ENCODE measurements around the gene GCC2. TPM values are rescaled to one million over a fixed set of nuclear protein-coding genes. Genes with fewer than 3 reads are reported as not detected.

Gene GCC2
- polyA plus RNA-seq, 1 donor from 2014 or later = 23.6 TPM

DNA sequence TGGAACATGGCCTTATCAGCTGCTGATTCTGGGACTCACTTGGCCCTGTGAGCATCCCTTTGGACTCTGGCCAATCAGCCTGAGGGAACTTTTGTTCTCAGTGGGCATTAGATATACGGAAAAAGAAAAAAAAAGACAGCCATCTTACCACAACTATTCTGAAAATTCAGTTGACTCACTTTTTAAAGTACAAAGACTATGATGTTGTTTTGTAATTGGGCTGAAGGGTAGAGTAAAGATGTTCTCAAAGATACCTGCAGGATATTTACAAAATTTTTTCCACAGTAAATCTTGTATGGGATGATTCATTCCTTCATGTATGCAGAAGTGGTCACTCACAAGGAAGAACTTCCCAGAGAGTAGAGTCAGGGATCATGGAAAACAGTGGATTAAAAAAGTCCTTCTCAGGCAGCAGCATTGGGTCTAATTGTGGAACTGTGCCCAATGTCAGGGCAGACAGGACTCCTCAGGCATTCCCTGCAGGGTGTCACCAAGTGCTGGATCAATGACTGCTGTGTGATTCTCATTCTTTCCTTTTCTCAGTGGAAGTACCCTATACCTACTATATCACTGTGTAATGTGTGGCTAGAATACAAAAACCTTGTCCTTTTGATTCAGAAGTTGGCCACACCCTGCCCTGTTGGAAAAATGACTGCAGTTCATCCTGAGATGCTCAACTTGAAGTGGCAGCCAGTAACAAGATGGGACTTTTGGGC lies 35.9 kb upstream of the GCC2 start:
- H2AFZ ChIP-seq (ENCODE audit: low read depth, low read length) = no peak overlapping the region
- TF ChIP-seq RAD21 (conservative IDR thresholded peaks at IDR 0.05) = no peak
- no peak for TF ChIP-seq MXI1 (conservative IDR thresholded peaks at IDR 0.05; ENCODE audit: poor library complexity, severe bottlenecking)
- no peak for TF ChIP-seq POLR2AphosphoS5 (IDR thresholded peaks at IDR 0.05)
- H3K4me2 ChIP-seq (ENCODE audit: low read length) = no peak overlapping the region

GRCh38 chr2:108413711-108414095 lies 35.3 kb upstream of the GCC2 start:
- H3K9me2 ChIP-seq (ENCODE audit: insufficient read depth, low read length) = no peaks in the 10 kb centered on the region
- H2AFZ ChIP-seq (ENCODE audit: low read depth, low read length) = no peak overlapping the region
- no peak overlapping the region for H3K27ac ChIP-seq (ENCODE audit: low read length)
- no peak overlapping the region for H3K4me2 ChIP-seq (ENCODE audit: low read length)
- H3K27me3 ChIP-seq (ENCODE audit: insufficient read depth, low read depth, low read length) = no peaks in the 10 kb centered on the region
- H3K79me2 ChIP-seq (replicated peaks; ENCODE audit: insufficient read depth, low read length) = no peaks in the 10 kb centered on the region
- H3K9me3 ChIP-seq (ENCODE audit: low read length) = no peaks in the 10 kb centered on the region
- TF ChIP-seq POLR2AphosphoS5 (IDR thresholded peaks at IDR 0.05) (no peak), EZH2 (IDR thresholded peaks at IDR 0.05; ENCODE audit: borderline replicate concordance, insufficient read depth, low read length, poor library complexity, severe bottlenecking) (no peak)
- H3K36me3 ChIP-seq (ENCODE audit: insufficient read depth, low read length) = no peaks in the 10 kb centered on the region
- H4K20me1 ChIP-seq (ENCODE audit: insufficient read depth) = no peaks in the 10 kb centered on the region
- H3F3A ChIP-seq (ENCODE audit: insufficient read depth, low read length, poor library complexity, severe bottlenecking) = no peaks in the 10 kb centered on the region
- no peak overlapping the region for H3K9ac ChIP-seq (ENCODE audit: low read length)
- H3K4me3 ChIP-seq (ENCODE audit: low read length) = no peak overlapping the region

More for the DNA sequence above, 35.9 kb upstream of the GCC2 start:
- Histone ChIP-seq H3K9me3 (ENCODE audit: low read length) (no peaks in the 10 kb centered on the region), H3K4me3 (ENCODE audit: low read length) (no peak overlapping the region), H4K20me1 (ENCODE audit: insufficient read depth) (no peaks in the 10 kb centered on the region), H3K9me2 (ENCODE audit: insufficient read depth, low read length) (no peaks in the 10 kb centered on the region), H3K27ac (ENCODE audit: low read length) (no peak overlapping the region), H3K9ac (ENCODE audit: low read length) (no peak overlapping the region), H3K79me2 (replicated peaks; ENCODE audit: insufficient read depth, low read length) (no peaks in the 10 kb centered on the region), H3K27me3 (ENCODE audit: insufficient read depth, low read depth, low read length) (no peaks in the 10 kb centered on the region), H3F3A (ENCODE audit: insufficient read depth, low read length, poor library complexity, severe bottlenecking) (no peaks in the 10 kb centered on the region), H3K36me3 (ENCODE audit: insufficient read depth, low read length) (no peaks in the 10 kb centered on the region)

DNA sequence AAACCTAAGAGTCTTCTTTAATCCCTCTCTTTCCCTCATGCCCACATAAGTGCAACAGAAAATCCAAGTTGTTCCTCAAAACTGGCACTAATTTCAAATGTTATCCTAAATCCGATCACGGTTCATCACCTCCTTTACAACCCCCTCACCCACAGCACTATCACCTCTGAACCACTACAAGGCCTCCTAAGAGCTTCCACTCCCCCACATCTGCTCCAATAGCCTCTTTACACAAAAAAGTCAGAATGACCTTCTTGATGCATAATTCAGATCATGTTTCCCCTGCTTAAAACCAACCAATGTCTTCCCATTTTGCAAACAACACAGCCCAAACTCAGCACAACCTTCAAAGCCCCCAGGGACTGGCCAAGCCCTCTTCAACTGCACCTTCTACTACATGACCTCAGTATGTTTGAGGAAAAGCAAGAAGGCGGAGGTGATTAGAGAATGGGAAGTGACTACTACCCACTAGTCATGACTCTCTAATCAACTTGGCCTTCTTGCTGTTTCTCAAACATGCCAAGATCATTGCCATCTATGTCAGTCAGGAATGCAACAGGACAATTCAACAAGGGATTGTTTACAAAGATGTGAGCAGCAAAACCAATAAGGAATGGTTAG lies 34.6 kb upstream of the GCC2 start:
- TF ChIP-seq SMC3 (conservative IDR thresholded peaks at IDR 0.05; ENCODE audit: poor library complexity) (no peak), RAD21 (conservative IDR thresholded peaks at IDR 0.05) (no peak), EZH2 (IDR thresholded peaks at IDR 0.05; ENCODE audit: borderline replicate concordance, insufficient read depth, low read length, poor library complexity, severe bottlenecking) (no peak)
- Histone ChIP-seq H3K4me3 (ENCODE audit: low read length) (no peak overlapping the region), H3K27ac (ENCODE audit: low read length) (no peak overlapping the region), H3K79me2 (replicated peaks; ENCODE audit: insufficient read depth, low read length) (no peaks in the 10 kb centered on the region), H3K27me3 (ENCODE audit: insufficient read depth, low read depth, low read length) (no peaks in the 10 kb centered on the region), H4K20me1 (ENCODE audit: insufficient read depth) (no peaks in the 10 kb centered on the region), H3K4me2 (ENCODE audit: low read length) (no peak overlapping the region), H2AFZ (ENCODE audit: low read depth, low read length) (no peak overlapping the region), H3K36me3 (ENCODE audit: insufficient read depth, low read length) (no peaks in the 10 kb centered on the region), H3K9ac (ENCODE audit: low read length) (no peak overlapping the region), H3K9me2 (ENCODE audit: insufficient read depth, low read length) (no peaks in the 10 kb centered on the region), H3F3A (ENCODE audit: insufficient read depth, low read length, poor library complexity, severe bottlenecking) (no peaks in the 10 kb centered on the region), H3K9me3 (ENCODE audit: low read length) (no peaks in the 10 kb centered on the region)

DNA sequence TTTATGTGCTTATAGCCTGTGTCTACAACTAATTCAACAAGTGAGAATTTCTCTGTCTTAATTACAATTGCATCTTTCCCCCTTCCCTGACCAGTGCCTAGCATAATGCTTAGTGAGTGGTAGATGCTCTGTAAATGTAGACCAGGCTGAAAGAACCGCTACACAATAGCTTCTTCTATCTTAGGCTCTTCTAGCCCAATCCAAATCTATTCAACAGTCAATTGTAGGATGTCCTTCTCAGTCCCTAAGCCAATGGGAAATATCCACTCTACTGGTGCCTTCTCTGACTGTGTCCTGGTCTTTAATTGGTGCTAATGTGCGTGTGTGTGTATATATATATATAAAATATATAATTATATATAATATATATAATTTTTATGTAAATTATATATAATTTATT lies 34.1 kb upstream of the GCC2 start:
- H3K36me3 ChIP-seq (ENCODE audit: insufficient read depth, low read length) = no peaks in the 10 kb centered on the region
- no peaks in the 10 kb centered on the region for H3F3A ChIP-seq (ENCODE audit: insufficient read depth, low read length, poor library complexity, severe bottlenecking)
- no peaks in the 10 kb centered on the region for H3K9me2 ChIP-seq (ENCODE audit: insufficient read depth, low read length)
- H3K27me3 ChIP-seq (ENCODE audit: insufficient read depth, low read depth, low read length) = no peaks in the 10 kb centered on the region
- no peaks in the 10 kb centered on the region for H3K79me2 ChIP-seq (replicated peaks; ENCODE audit: insufficient read depth, low read length)
- H2AFZ ChIP-seq (ENCODE audit: low read depth, low read length) = no peak overlapping the region
- no peak overlapping the region for H3K4me3 ChIP-seq (ENCODE audit: low read length)
- H3K9ac ChIP-seq (ENCODE audit: low read length) = no peak overlapping the region
- H3K9me3 ChIP-seq (ENCODE audit: low read length) = no peaks in the 10 kb centered on the region
- TF ChIP-seq MXI1 (conservative IDR thresholded peaks at IDR 0.05; ENCODE audit: poor library complexity, severe bottlenecking) (no peak), POLR2AphosphoS5 (IDR thresholded peaks at IDR 0.05) (no peak), SMC3 (conservative IDR thresholded peaks at IDR 0.05; ENCODE audit: poor library complexity) (no peak), EZH2 (IDR thresholded peaks at IDR 0.05; ENCODE audit: borderline replicate concordance, insufficient read depth, low read length, poor library complexity, severe bottlenecking) (no peak), RAD21 (conservative IDR thresholded peaks at IDR 0.05) (no peak), EP300 (conservative IDR thresholded peaks at IDR 0.05; ENCODE audit: poor library complexity, severe bottlenecking) (no peak), TAF1 (IDR thresholded peaks at IDR 0.05; ENCODE audit: low read depth) (no peak), REST (IDR thresholded peaks at IDR 0.05; ENCODE audit: borderline replicate concordance) (no peak)
- TF ChIP-seq, protein P1, sequence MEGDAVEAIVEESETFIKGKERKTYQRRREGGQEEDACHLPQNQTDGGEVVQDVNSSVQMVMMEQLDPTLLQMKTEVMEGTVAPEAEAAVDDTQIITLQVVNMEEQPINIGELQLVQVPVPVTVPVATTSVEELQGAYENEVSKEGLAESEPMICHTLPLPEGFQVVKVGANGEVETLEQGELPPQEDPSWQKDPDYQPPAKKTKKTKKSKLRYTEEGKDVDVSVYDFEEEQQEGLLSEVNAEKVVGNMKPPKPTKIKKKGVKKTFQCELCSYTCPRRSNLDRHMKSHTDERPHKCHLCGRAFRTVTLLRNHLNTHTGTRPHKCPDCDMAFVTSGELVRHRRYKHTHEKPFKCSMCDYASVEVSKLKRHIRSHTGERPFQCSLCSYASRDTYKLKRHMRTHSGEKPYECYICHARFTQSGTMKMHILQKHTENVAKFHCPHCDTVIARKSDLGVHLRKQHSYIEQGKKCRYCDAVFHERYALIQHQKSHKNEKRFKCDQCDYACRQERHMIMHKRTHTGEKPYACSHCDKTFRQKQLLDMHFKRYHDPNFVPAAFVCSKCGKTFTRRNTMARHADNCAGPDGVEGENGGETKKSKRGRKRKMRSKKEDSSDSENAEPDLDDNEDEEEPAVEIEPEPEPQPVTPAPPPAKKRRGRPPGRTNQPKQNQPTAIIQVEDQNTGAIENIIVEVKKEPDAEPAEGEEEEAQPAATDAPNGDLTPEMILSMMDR (IDR thresholded peaks at IDR 0.05; ENCODE audit: poor library complexity, severe bottlenecking) = no peak
- no peaks in the 10 kb centered on the region for H4K20me1 ChIP-seq (ENCODE audit: insufficient read depth)
- no peak overlapping the region for H3K27ac ChIP-seq (ENCODE audit: low read length)
- H3K4me2 ChIP-seq (ENCODE audit: low read length) = no peak overlapping the region

All from neural cell (in vitro differentiated cells).